Activated B cell treated with CpG ODN at 0.5 μM for 24 hours (primary cell): ENCODE data around the gene RHEBL1. TPM values are rescaled to one million over a fixed set of nuclear protein-coding genes. Genes with fewer than 3 reads are reported as not detected.

ENCODE experiments used
- ATAC-seq: fragments of 200-7000 bp; cut with Tn5 transposase; one replicate; pipeline ENCODE4 v1.10.0; 2021; ENCODE audit warnings: low read depth, mild to moderate bottlenecking, moderate library complexity
- CTCF ChIA-PET: fragments of 350-600 bp; sonication (Branson Sonifier 250); formaldehyde crosslinking; loops from one replicate; lab custom pipeline; 2021; ENCODE audit warnings: antibody characterized with exemption; lab: Charles Lee
- POLR2A ChIA-PET: fragments of 350-600 bp; sonication (Branson Sonifier 250); formaldehyde crosslinking; loops from one replicate; lab custom pipeline; 2021; ENCODE audit warnings: antibody characterized with exemption; lab: Charles Lee
- DNase-seq: peaks from one replicate; pipeline ENCODE4 v3.0.0; 2022
- H3K27ac Mint-ChIP-seq: one replicate; pipeline ENCODE4 v1.8.0; 2020; ENCODE audit warnings: mixed read lengths
- H3K27me3 Mint-ChIP-seq: one replicate; pipeline ENCODE4 v1.8.0; 2021; ENCODE audit warnings: mixed read lengths
- H3K36me3 Mint-ChIP-seq: one replicate; pipeline ENCODE4 v1.8.0; 2021; ENCODE audit warnings: low read depth, mixed read lengths
- H3K4me1 Mint-ChIP-seq: one replicate; pipeline ENCODE4 v1.8.0; 2021; ENCODE audit warnings: mixed read lengths
- H3K4me3 Mint-ChIP-seq: one replicate; pipeline ENCODE4 v1.8.0; 2020; ENCODE audit warnings: mild to moderate bottlenecking, mixed read lengths
- H3K9me3 Mint-ChIP-seq: one replicate; pipeline ENCODE4 v1.8.0; 2020; ENCODE audit warnings: mixed read lengths
- CTCF ChIP-seq: fragments of 200-600 bp; IDR thresholded peaks from one replicate; pipeline ENCODE4 v1.8.0; 2022; ENCODE audit warnings: antibody characterized with exemption, mild to moderate bottlenecking
- intact Hi-C: fragments of 100-400 bp; cut with micrococcal nuclease; formaldehyde crosslinking; loops from one replicate; pipeline ENCODE4 v1.15.1; 2024
- total RNA-seq: library from RNA; stranded (reverse); gene quantifications from 2 replicates; pipeline ENCODE4 v1.2.3, GENCODE V29; 2022

The RHEBL1 gene
- 3.2 and 3.3 TPM in 2 replicates for total RNA-seq

- ChIA-PET POLR2A (interaction anchor here (0.6 to 1.5 kb wide), 18 partner anchors 10 to 298 kb away, joined by 3 to 34 read pairs (median 4); partner anchors contain the start of genes KMT2D, LMBR1L, SPATS2 and TUBA1A), CTCF (interaction anchor here (1.0 to 1.5 kb wide), 8 partner anchors 14 to 165 kb away, joined by 3 to 19 read pairs (median 5); partner anchors contain the start of genes DHH and TUBA1B)
- intact Hi-C loops = loop anchor here (1.0 to 10.0 kb wide), 8 partner anchors 9 to 275 kb away; partner anchors contain the start of genes DNAJC22, KMT2D, LMBR1L and PRKAG1
- Mint-ChIP-seq H3K36me3 (peaks cover 5% of the 10 kb centered on the region), H3K9me3 (no peaks in the 10 kb centered on the region), H3K4me3 (peak within 1 kb of the TSS; percentile 99), H3K27ac (peak within 1 kb of the TSS; percentile 93), H3K4me1 (peaks cover 15% of the 10 kb centered on the region), H3K27me3 (no peaks in the 10 kb centered on the region)
- DNase-seq (peak; percentile 98), ATAC-seq (peak; percentile 100)
- no peak for TF ChIP-seq CTCF
Measured at GRCh38 chr12:49069507-49070346, at the start of gene RHEBL1. Gene RHEBL1, minus strand, starts transcription at chr12:49069979. Its CDS starts 194 bp downstream, at chr12:49069785.

GRCh38 chr12:49111206-49111605 lies 41.4 kb upstream of the RHEBL1 start:
- TF ChIP-seq CTCF = no peak
- Mint-ChIP-seq H3K36me3 (peaks cover 20% of the 10 kb centered on the region), H3K9me3 (no peaks in the 10 kb centered on the region), H3K4me3 (peak overlapping the region; percentile 98), H3K4me1 (peaks cover 42% of the 10 kb centered on the region), H3K27me3 (no peaks in the 10 kb centered on the region), H3K27ac (peak overlapping the region; percentile 96)
- CTCF ChIA-PET = interaction anchor here (0.7 to 4.2 kb wide), 5 partner anchors 13 to 124 kb away, joined by 3 to 21 read pairs (median 7); partner anchors contain the start of gene TUBA1B
- DNase-seq = no peak
- intact Hi-C loops = loop anchor here (2.0 kb wide), 1 partner anchor 50 kb away; the partner anchor contains the start of gene KMT2D
- POLR2A ChIA-PET = interaction anchor here (0.5 to 5.0 kb wide), 13 partner anchors 14 to 342 kb away, joined by 3 to 107 read pairs (median 4); partner anchors contain the start of genes RHEBL1, TUBA1A, TUBA1B and TUBA1C
- ATAC-seq = no peak

DNA sequence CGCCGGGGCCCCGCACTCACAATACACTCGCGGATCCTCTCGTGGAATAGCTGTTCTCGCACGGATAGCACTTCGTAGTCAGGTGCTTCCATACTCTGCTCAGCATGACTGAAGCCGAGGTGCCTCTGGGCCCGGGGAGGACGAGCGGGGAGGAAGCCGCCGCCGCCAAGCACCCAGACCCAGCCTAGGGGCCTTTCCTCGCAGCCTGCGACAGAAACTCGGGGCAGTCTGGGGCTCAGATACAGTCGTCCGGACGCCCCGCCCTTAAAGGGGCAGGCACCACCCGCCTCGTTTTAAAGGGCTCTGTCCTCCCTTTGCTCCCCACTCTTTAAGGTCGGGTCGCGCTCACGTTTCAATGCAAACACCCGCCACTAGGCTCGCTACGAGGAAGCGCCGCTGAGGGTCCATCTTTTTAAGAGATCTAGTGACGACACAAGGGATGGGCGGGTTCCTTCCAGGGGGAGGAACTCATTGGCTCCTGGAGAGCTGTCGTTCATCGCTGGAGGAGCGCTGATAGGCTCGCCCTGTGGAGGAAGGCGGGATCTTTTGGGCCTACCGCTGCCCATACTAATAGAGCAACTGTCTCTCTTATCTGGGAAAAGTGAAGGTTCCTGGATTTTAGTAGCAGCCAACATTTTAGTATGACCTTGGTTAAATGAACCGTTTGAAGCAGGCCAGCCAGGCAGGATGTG lies 40.8 kb upstream of the RHEBL1 start, which contains the start of gene LMBR1L:
Gene LMBR1L, minus strand, starts transcription at position 384 of the 692 bp plus-strand sequence. Its CDS starts 292 bp downstream, at position 92.
- ChIA-PET POLR2A (interaction anchor here (0.5 to 5.0 kb wide), 15 partner anchors 15 to 342 kb away, joined by 3 to 107 read pairs (median 4); partner anchors contain the start of genes ARF3, DHH, RHEBL1 and TUBA1A), CTCF (interaction anchor here (0.7 to 6.9 kb wide), 7 partner anchors 12 to 404 kb away, joined by 3 to 32 read pairs (median 7); partner anchors contain the start of genes DHH and TUBA1B)
- peak within 1 kb of the TSS; percentile 96 for H3K27ac Mint-ChIP-seq
- intact Hi-C loops = loop anchor here (1.0 to 2.0 kb wide), 8 partner anchors 12 to 155 kb away; partner anchors contain the start of genes KMT2D, TUBA1A and TUBA1C
- peaks cover 46% of the 10 kb centered on the region for H3K4me1 Mint-ChIP-seq
- no peaks in the 10 kb centered on the region for H3K9me3 Mint-ChIP-seq
- peaks cover 25% of the 10 kb centered on the region for H3K36me3 Mint-ChIP-seq
- DNase-seq (peak; percentile 83), ATAC-seq (peak; percentile 94)
- H3K27me3 Mint-ChIP-seq = no peaks in the 10 kb centered on the region
- peak within 1 kb of the TSS; percentile 98 for H3K4me3 Mint-ChIP-seq
- no peak for TF ChIP-seq CTCF

DNA sequence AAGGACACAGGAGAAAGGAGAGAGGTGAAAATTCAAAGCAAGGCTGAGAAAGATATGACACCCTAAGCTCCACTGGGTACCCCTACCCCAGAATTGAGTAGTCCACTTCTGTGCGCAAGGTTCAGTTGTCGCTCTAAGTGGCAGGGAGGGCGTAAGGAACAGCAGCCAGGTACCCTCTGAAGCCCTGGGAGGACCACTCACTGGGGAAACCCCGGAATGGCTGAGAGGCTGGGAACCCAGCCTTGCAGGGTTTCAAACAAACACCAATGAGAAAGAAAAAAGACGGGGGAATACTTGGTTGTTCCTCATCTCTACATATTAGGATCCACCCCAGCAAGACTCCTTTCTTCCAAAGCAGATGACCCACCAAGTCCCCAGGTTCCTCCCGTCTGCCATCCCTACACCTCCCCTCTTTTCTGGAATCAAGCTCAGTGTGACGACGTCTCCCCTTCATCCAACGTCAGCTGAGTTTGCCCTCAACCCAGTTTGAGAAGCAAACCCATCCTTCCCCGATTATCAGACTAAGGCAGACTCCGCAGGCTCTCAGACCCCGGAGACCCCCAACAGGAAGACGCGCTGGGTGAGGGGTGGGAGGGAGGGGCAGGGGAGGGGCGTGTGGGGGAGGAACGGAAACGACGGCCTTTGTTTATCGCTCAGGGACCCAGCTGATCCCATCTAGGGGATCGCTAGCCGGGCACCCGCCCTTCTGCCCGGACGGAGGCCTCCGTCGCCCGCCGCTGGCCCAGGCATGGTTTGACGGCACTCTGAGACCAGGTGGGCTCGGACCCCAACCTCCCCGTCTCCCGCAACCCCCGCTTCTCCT lies 40.1 kb upstream of the RHEBL1 start:
- peaks cover 29% of the 10 kb centered on the region for H3K36me3 Mint-ChIP-seq
- CTCF ChIA-PET = interaction anchor here (1.0 to 6.9 kb wide), 8 partner anchors 12 to 404 kb away, joined by 3 to 32 read pairs (median 7); partner anchors contain the start of genes DHH and TUBA1B
- H3K27ac Mint-ChIP-seq = peak overlapping the region; percentile 96
- no peaks in the 10 kb centered on the region for H3K27me3 Mint-ChIP-seq
- TF ChIP-seq CTCF = no peak
- DNase-seq (no peak), ATAC-seq (no peak)
- no peaks in the 10 kb centered on the region for H3K9me3 Mint-ChIP-seq
- peaks cover 46% of the 10 kb centered on the region for H3K4me1 Mint-ChIP-seq
- H3K4me3 Mint-ChIP-seq = peak overlapping the region; percentile 98
- POLR2A ChIA-PET = interaction anchor here (0.5 to 5.0 kb wide), 17 partner anchors 11 to 975 kb away, joined by 3 to 107 read pairs (median 4); partner anchors contain the start of genes ARF3, DHH, KMT2D and RHEBL1
- intact Hi-C loops = loop anchor here (1.0 to 2.0 kb wide), 8 partner anchors 12 to 155 kb away; partner anchors contain the start of genes KMT2D, TUBA1A and TUBA1C
